Vagina (tissue), 2 donors: ENCODE results near the gene ASCL1.

Source experiments
- CTCF ChIP-seq, 3 experiments: fragments of 450-650 bp in 2 of 3; fragments of 200-600 bp in 1 of 3; sonication (generic) in 1 of 3; IDR thresholded peaks; one replicate each; pipeline ENCODE4 v1.5.1; 2017 to 2019; ENCODE audit warnings: antibody characterized with exemption in 3 of 3, mild to moderate bottlenecking in 2 of 3, moderate library complexity in 2 of 3
- POLR2A ChIP-seq, 2 donors: fragments of 450-650 bp; IDR thresholded peaks; one replicate each; pipeline ENCODE4 v1.6.1; 2017; ENCODE audit warnings: antibody characterized with exemption in 2 of 2, mild to moderate bottlenecking in 2 of 2, moderate library complexity in 2 of 2

GRCh38 chr12:102960766-102961465, 3.4 kb downstream of the ASCL1 start:
- TF ChIP-seq CTCF (IDR thresholded peaks at IDR 0.05) (no peak), POLR2A (IDR thresholded peaks at IDR 0.05) (no peak)
